Upper lobe of left lung (tissue), 6 donors: ENCODE data around the gene CUX1. TPM values are rescaled to one million over a fixed set of nuclear protein-coding genes. Genes with fewer than 3 reads are reported as not detected.

Source experiments
- ATAC-seq, 2 donors: fragments of 200-7000 bp; cut with Tn5 transposase; one replicate each; pipeline ENCODE4 v1.9.1; 2022; ENCODE audit warnings: mild to moderate bottlenecking in 2 of 2, moderate library complexity in 2 of 2; ENCODE audit not compliant: low FRiP score in 2 of 2
- DNase-seq, 2 donors: peaks; one replicate each; pipeline ENCODE4 v3.0.0-alpha.2; 2019 to 2020
- H3K27ac ChIP-seq, 4 donors: fragments of 200-600 bp; sonication (generic); one replicate each; pipeline ENCODE4 v1.5.1; 2016 to 2019
- H3K27me3 ChIP-seq, 4 donors: fragments of 200-600 bp; sonication (generic); one replicate each; pipeline ENCODE4 v1.5.1; 2017 to 2019
- H3K36me3 ChIP-seq, 4 donors: fragments of 200-600 bp; sonication (generic); one replicate each; pipeline ENCODE4 v1.5.1; 2016 to 2019
- H3K4me1 ChIP-seq, 4 donors: fragments of 200-600 bp; sonication (generic); one replicate each; pipeline ENCODE4 v1.5.1; 2018 to 2019
- H3K4me3 ChIP-seq, 4 donors: fragments of 200-600 bp; sonication (generic); one replicate each; pipeline ENCODE4 v1.5.1; 2017 to 2019; ENCODE audit warnings: mild to moderate bottlenecking in 2 of 4, moderate library complexity in 1 of 4
- H3K9me3 ChIP-seq, 4 donors: fragments of 200-600 bp; sonication (generic); one replicate each; pipeline ENCODE4 v1.5.1; 2018 to 2019
- EP300 ChIP-seq, 4 donors: sonication (generic); formaldehyde crosslinking; IDR thresholded peaks; one replicate each; pipeline ENCODE4 v1.5.1; 2017; ENCODE audit warnings: antibody characterized with exemption in 4 of 4, control low read depth in 2 of 4
- POLR2A ChIP-seq, 4 donors: fragments of 450-650 bp; IDR thresholded peaks; one replicate each; pipeline ENCODE4 v1.5.1; 2016 to 2017; ENCODE audit warnings: antibody characterized with exemption in 4 of 4, mild to moderate bottlenecking in 2 of 4
- POLR2AphosphoS5 ChIP-seq, 2 donors: sonication (generic); formaldehyde crosslinking; IDR thresholded peaks; one replicate each; pipeline ENCODE4 v1.5.1; 2017; ENCODE audit warnings: antibody characterized with exemption in 2 of 2
- WGBS, 2 donors: methylation state at CpG; one replicate each; pipeline ENCODE4 v1.1.5; 2017 to 2018; 5-methylcytosine and 5-hydroxymethylcytosine counted together
- total RNA-seq, 6 donors: library from RNA; depleted of rRNA in 4 of 6; stranded (reverse); fragments of >200 nt in 4 of 6; gene quantifications; one replicate each; pipeline versions ENCODE4 v1.1.0 to v1.2.1, GENCODE V29; 2016 to 2021
- TF ChIP-seq, protein P1 (sequence below), 6 experiments: fragments of 450-650 bp in 4 of 6; fragments of 200-600 bp in 2 of 6; sonication (generic) in 2 of 6; IDR thresholded peaks; one replicate each; pipeline ENCODE4 v1.5.1; 2016 to 2019; ENCODE audit warnings: antibody characterized with exemption in 6 of 6
- donor health status: DM: no; HTN: no; CAD: no; lungs with moderate emphysema.
- donor health status: DM: no; HTN: yes; CAD: no; lungs with severe emphysema.

The CUX1 gene
- total RNA-seq, 6 donors from 2014 or later, result 106 to 188 (median 115) TPM

DNA sequence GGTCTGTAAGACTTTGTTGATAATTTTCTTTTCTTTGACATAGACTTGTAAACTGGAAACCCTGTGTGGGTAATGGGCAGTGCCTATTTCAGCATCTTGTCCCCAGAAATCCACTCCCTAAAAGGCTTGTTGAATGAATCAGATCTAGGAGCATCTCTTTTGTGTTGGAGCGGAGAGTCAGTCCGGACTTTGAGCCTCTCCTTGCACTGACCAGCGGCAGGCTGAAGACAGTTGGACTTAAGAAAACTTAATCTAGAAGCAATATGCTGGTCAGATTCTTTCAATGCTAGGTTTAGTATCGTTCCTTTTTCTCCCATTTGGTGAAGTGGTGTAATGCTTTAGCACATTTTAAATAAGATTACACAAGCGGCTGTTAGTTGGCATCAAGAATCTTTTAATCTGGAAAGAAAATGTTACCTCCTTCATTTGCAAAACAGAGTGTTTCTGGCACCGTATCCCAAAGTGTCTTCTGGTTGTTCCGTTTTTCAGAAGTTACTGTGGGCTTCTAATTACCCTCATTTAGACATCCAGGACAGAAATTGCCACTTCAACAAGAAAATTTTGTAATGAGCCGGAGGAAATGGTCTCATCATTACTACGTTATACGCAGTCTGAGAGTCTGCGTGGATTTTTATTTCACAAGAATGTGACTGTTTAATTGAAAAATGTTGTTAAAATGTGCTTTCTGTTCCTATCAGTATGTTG lies 74.7 kb downstream of the CUX1 start:
- ATAC-seq (peak in 1 of 2 donors; percentile 34), DNase-seq (no peak)
- Histone ChIP-seq H3K9me3 (no peaks in the 10 kb centered on the region), H3K36me3 (no peaks in the 10 kb centered on the region), H3K4me1 (peaks cover 0 to 4% (median 0%) of the 10 kb centered on the region in 4 donors), H3K4me3 (no peak overlapping the region), H3K27me3 (no peaks in the 10 kb centered on the region), H3K27ac (peak overlapping the region in 3 of 4 donors; percentile 13 to 36 (median 17))
- 48 to 72% methylated on average over 11 of the region's 11 CpGs for WGBS, 2 donors
- TF ChIP-seq POLR2A (IDR thresholded peaks at IDR 0.05), result no peak
- TF ChIP-seq EP300 (IDR thresholded peaks at IDR 0.05), result no peak
- TF ChIP-seq, protein P1, sequence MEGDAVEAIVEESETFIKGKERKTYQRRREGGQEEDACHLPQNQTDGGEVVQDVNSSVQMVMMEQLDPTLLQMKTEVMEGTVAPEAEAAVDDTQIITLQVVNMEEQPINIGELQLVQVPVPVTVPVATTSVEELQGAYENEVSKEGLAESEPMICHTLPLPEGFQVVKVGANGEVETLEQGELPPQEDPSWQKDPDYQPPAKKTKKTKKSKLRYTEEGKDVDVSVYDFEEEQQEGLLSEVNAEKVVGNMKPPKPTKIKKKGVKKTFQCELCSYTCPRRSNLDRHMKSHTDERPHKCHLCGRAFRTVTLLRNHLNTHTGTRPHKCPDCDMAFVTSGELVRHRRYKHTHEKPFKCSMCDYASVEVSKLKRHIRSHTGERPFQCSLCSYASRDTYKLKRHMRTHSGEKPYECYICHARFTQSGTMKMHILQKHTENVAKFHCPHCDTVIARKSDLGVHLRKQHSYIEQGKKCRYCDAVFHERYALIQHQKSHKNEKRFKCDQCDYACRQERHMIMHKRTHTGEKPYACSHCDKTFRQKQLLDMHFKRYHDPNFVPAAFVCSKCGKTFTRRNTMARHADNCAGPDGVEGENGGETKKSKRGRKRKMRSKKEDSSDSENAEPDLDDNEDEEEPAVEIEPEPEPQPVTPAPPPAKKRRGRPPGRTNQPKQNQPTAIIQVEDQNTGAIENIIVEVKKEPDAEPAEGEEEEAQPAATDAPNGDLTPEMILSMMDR (IDR thresholded peaks at IDR 0.05), result no peak
- TF ChIP-seq POLR2AphosphoS5 (IDR thresholded peaks at IDR 0.05), result no peak

DNA sequence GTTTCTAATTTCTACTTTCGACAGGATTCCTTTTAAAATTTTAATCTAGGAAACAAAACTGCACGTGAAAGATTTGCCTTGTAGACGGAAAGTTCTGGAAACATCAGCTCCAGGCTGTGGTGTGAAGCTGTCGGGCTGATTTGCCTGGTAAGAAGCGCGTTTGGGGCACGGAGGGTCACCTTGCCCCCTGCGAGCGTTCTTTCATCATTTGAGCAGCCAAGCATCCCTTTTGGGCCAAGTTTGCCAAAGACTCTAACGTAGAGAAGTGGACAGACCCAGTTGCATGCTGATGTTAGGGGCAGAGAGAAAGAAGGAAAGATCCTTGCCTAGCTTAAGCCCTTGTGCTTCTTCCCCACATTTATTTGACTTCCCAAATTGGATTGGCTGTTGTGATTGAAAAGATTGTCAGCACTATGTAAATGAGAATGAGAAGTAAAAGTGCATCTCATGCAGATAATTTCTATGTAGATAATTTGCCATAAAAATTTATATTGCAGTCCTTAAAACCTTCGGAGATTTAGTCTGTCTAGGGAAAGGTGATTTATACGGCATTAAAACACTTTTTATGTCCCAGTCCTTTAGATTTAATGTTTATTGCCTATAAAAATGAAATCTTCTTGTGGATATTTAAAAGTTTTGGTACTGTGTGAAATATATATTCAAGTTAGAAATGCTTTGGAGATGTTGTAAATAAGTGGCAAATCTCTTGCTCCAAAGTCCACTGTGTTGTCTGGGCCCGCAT lies 76.1 kb downstream of the CUX1 start:
- DNase-seq (no peak), ATAC-seq (no peak)
- H3K27ac ChIP-seq, result no peak overlapping the region
- peaks cover 0 to 8% (median under 1%) of the 10 kb centered on the region in 4 donors for H3K4me1 ChIP-seq
- no peaks in the 10 kb centered on the region for H3K9me3 ChIP-seq
- H3K27me3 ChIP-seq, result no peaks in the 10 kb centered on the region
- TF ChIP-seq, protein P1 (IDR thresholded peaks at IDR 0.05), result no peak
- no peak for TF ChIP-seq POLR2A (IDR thresholded peaks at IDR 0.05)
- TF ChIP-seq EP300 (IDR thresholded peaks at IDR 0.05), result no peak
- no peak for TF ChIP-seq POLR2AphosphoS5 (IDR thresholded peaks at IDR 0.05)
- no peaks in the 10 kb centered on the region for H3K36me3 ChIP-seq
- no peak overlapping the region for H3K4me3 ChIP-seq
- WGBS, 2 donors, result 89 to 91% methylated on average over 13 of the region's 13 CpGs

DNA sequence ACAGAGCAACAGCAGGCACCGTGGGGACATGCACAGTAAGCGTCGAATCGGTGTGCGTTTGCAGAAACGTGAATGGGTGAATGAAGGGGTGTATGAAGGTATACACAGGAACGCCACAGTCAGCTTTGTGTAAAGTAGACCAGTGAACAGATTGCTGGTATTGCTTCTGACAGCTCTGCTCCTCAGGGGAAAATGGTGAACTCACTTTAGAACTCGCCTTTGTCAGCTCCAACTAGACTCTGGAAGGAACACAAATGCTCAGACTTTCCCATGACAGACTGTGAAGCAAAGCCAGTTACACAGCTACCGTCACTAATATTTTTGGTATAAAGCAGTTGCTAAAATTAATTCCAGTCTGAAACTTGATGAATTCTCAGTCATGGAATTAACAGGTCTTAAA lies 78.9 kb downstream of the CUX1 start:
- H3K36me3 ChIP-seq, result no peaks in the 10 kb centered on the region
- WGBS, 2 donors, result 94% methylated on average over 9 of the region's 9 CpGs
- H3K9me3 ChIP-seq, result no peaks in the 10 kb centered on the region
- H3K4me1 ChIP-seq, result peaks cover 0 to 11% (median 4%) of the 10 kb centered on the region in 4 donors
- no peaks in the 10 kb centered on the region for H3K27me3 ChIP-seq
- DNase-seq, result no peak
- no peak overlapping the region for H3K27ac ChIP-seq
- no peak for ATAC-seq
- no peak overlapping the region for H3K4me3 ChIP-seq
- TF ChIP-seq POLR2AphosphoS5 (IDR thresholded peaks at IDR 0.05) (no peak), EP300 (IDR thresholded peaks at IDR 0.05) (no peak)
- TF ChIP-seq, protein P1 (IDR thresholded peaks at IDR 0.05), result no peak

DNA sequence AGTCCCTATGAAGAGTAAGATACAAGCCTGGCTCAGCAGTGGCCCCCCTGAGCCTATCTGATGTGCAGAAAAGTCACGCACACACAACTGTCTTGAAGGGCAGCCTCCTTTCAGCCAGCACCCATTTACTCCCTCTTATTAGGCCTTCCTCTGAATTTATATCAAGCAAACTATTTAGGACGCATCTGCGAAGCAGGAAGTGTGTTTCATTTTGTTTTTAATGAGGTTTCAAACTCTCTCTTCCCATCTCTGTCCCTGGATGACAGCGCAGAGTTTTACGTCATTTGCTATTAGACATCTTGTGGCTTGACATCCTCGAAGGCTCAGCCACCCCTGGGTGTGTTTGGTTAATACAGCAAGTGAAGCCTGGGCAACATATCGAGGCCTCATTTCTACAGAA lies 79.5 kb downstream of the CUX1 start:
- no peak for TF ChIP-seq POLR2A (IDR thresholded peaks at IDR 0.05)
- TF ChIP-seq, protein P1 (IDR thresholded peaks at IDR 0.05), result no peak
- no peak for TF ChIP-seq EP300 (IDR thresholded peaks at IDR 0.05)
- no peak for TF ChIP-seq POLR2AphosphoS5 (IDR thresholded peaks at IDR 0.05)
- peaks cover 0 to 17% (median 4%) of the 10 kb centered on the region in 4 donors for H3K4me1 ChIP-seq
- WGBS, 2 donors, result 72 to 80% methylated on average over 7 of the region's 7 CpGs

More for the DNA sequence above, 79.5 kb downstream of the CUX1 start:
- DNase-seq (no peak), ATAC-seq (no peak)
- H3K9me3 ChIP-seq, result no peaks in the 10 kb centered on the region
- no peak overlapping the region for H3K27ac ChIP-seq
- H3K36me3 ChIP-seq, result no peaks in the 10 kb centered on the region
- no peak overlapping the region for H3K4me3 ChIP-seq
- H3K27me3 ChIP-seq, result no peaks in the 10 kb centered on the region
